HG03520 (cell line): ENCODE data around the gene ZMYND15.

Source experiments
- ATAC-seq: cut with Tn5 transposase; IDR thresholded peaks from one replicate; pipeline ENCODE4 v1.9.1; 2021; ENCODE audit warnings: mild to moderate bottlenecking, moderate library complexity; ENCODE audit not compliant: unreplicated experiment

ZMYND15 gene

GRCh38 chr17:4742133-4742532, 2.5 kb downstream of the ZMYND15 start:
- ATAC-seq, result no peak

GRCh38 chr17:4742629-4743028, 3.0 kb downstream of the ZMYND15 start:
- ATAC-seq, result no peak

- no peak for ATAC-seq
Observed at GRCh38 chr17:4743216-4743615, 3.6 kb downstream of the ZMYND15 start.

GRCh38 chr17:4743898-4744297, 4.3 kb downstream of the ZMYND15 start:
- ATAC-seq, result no peak

- no peak for ATAC-seq
Observed at GRCh38 chr17:4744999-4745969, 5.7 kb downstream of the ZMYND15 start.

- no peak for ATAC-seq
Observed at GRCh38 chr17:4747847-4748246, 8.2 kb downstream of the ZMYND15 start.

- no peak for ATAC-seq
Observed at GRCh38 chr17:4748686-4749085, 9.1 kb downstream of the ZMYND15 start.

- no peak for ATAC-seq
Observed at GRCh38 chr17:4750606-4751005, 11.0 kb downstream of the ZMYND15 start.

GRCh38 chr17:4751932-4752331, 12.3 kb downstream of the ZMYND15 start:
- ATAC-seq, result no peak

- no peak for ATAC-seq
Observed at GRCh38 chr17:4753392-4753791, 13.8 kb downstream of the ZMYND15 start.

- no peak for ATAC-seq
Observed at GRCh38 chr17:4759776-4760236, 20.2 kb downstream of the ZMYND15 start.

- ATAC-seq, result no peak
Observed at GRCh38 chr17:4764595-4764994, 25.0 kb downstream of the ZMYND15 start.

GRCh38 chr17:4766201-4766600, 26.6 kb downstream of the ZMYND15 start:
- ATAC-seq, result no peak

GRCh38 chr17:4766723-4767122, 27.1 kb downstream of the ZMYND15 start:
- ATAC-seq, result no peak

GRCh38 chr17:4768298-4768697, 28.7 kb downstream of the ZMYND15 start:
- no peak for ATAC-seq

- ATAC-seq, result no peak
Observed at GRCh38 chr17:4769628-4770027, 30.0 kb downstream of the ZMYND15 start.

- ATAC-seq, result no peak
Observed at GRCh38 chr17:4771519-4772234, 32.0 kb downstream of the ZMYND15 start, which contains the start of gene TM4SF5. Gene TM4SF5 (plus strand): TSS chr17:4771886. CDS start chr17:4771923, 37 bp downstream.

- ATAC-seq, result no peak
Observed at GRCh38 chr17:4772235-4772613, 32.6 kb downstream of the ZMYND15 start.

GRCh38 chr17:4777969-4778760, 38.5 kb downstream of the ZMYND15 start:
- no peak for ATAC-seq

GRCh38 chr17:4780325-4780955, 40.8 kb downstream of the ZMYND15 start:
- no peak for ATAC-seq
